Stimulated activated CD4-positive, alpha-beta T cell treated with anti-CD3 and anti-CD28 coated beads, Interleukin-15, amount 100 ng/mL, for 24 hours (primary cell): Measurements from ENCODE around the gene SLC7A9.
"Not testable (repeated sequence)": the region's sequence is repeated elsewhere in the genome, so short reads cannot be mapped to it uniquely, and the experiment has no call there.

ENCODE experiments used
- DNase-seq: peaks from one replicate; pipeline ENCODE4 v3.0.0-alpha.2; 2020

SLC7A9 gene

GRCh38 chr19:32869369-32869965, at the start of gene SLC7A9:
Gene SLC7A9, minus strand, starts transcription at chr19:32869767. Its CDS starts 1,233 bp downstream, at chr19:32868534.
- DNase-seq: no peak

GRCh38 chr19:32919365-32919764, 49.8 kb upstream of the SLC7A9 start:
- DNase-seq: no peak

GRCh38 chr19:32917616-32917996, 48.0 kb upstream of the SLC7A9 start:
- DNase-seq: no peak

GRCh38 chr19:32916969-32917615, 47.5 kb upstream of the SLC7A9 start:
- no peak for DNase-seq

GRCh38 chr19:32914879-32915660, 45.5 kb upstream of the SLC7A9 start:
- no peak for DNase-seq

- no peak for DNase-seq
Observed at GRCh38 chr19:32911467-32911866, 41.9 kb upstream of the SLC7A9 start.

GRCh38 chr19:32910874-32911273, 41.3 kb upstream of the SLC7A9 start:
- no peak for DNase-seq

GRCh38 chr19:32910094-32910493, 40.5 kb upstream of the SLC7A9 start:
- no peak for DNase-seq

GRCh38 chr19:32909257-32909656, 39.7 kb upstream of the SLC7A9 start:
- DNase-seq: no peak

GRCh38 chr19:32908641-32909190, 39.1 kb upstream of the SLC7A9 start:
- DNase-seq: no peak

GRCh38 chr19:32902448-32902847, 32.9 kb upstream of the SLC7A9 start:
- no peak for DNase-seq

- DNase-seq: no peak
Observed at GRCh38 chr19:32901504-32902161, 32.1 kb upstream of the SLC7A9 start.

GRCh38 chr19:32896516-32897214, 27.1 kb upstream of the SLC7A9 start:
- no peak for DNase-seq

- no peak for DNase-seq
Observed at GRCh38 chr19:32895384-32895783, 25.8 kb upstream of the SLC7A9 start.

- no peak for DNase-seq
Observed at GRCh38 chr19:32891609-32892008, 22.0 kb upstream of the SLC7A9 start.

- DNase-seq: no peak
Observed at GRCh38 chr19:32890841-32891240, 21.3 kb upstream of the SLC7A9 start.

- DNase-seq: no peak
Observed at GRCh38 chr19:32890326-32890725, 20.8 kb upstream of the SLC7A9 start.

- no peak for DNase-seq
Observed at GRCh38 chr19:32889137-32889934, 19.8 kb upstream of the SLC7A9 start.

GRCh38 chr19:32887572-32888215, 18.1 kb upstream of the SLC7A9 start:
- DNase-seq: no peak

GRCh38 chr19:32886241-32886640, 16.7 kb upstream of the SLC7A9 start:
- DNase-seq: no peak

GRCh38 chr19:32885255-32885654, 15.7 kb upstream of the SLC7A9 start:
- DNase-seq: not testable (repeated sequence)
